SHP77 (cell line): ENCODE results near the gene CAPZB.

Experiments
- DNase-seq, 2 experiments: peaks; one replicate each; lab custom pipeline; 2025; lab: John Stamatoyannopoulos, UW

The CAPZB gene

GRCh38 chr1:19468397-19468956 lies 16.9 kb downstream of the CAPZB start:
- no peak for DNase-seq

GRCh38 chr1:19467199-19468187 lies 17.8 kb downstream of the CAPZB start:
- DNase-seq, result no peak

GRCh38 chr1:19466112-19466561 lies 19.2 kb downstream of the CAPZB start:
- no peak for DNase-seq

- no peak for DNase-seq
These were observed 19.7 kb downstream of the CAPZB start for GRCh38 chr1:19465650-19466049.

- DNase-seq, result no peak
These were observed 20.2 kb downstream of the CAPZB start for GRCh38 chr1:19465123-19465522.

GRCh38 chr1:19464696-19465095 lies 20.6 kb downstream of the CAPZB start:
- DNase-seq, result no peak

GRCh38 chr1:19463504-19463803 lies 21.9 kb downstream of the CAPZB start:
- DNase-seq, result no peak

DNA sequence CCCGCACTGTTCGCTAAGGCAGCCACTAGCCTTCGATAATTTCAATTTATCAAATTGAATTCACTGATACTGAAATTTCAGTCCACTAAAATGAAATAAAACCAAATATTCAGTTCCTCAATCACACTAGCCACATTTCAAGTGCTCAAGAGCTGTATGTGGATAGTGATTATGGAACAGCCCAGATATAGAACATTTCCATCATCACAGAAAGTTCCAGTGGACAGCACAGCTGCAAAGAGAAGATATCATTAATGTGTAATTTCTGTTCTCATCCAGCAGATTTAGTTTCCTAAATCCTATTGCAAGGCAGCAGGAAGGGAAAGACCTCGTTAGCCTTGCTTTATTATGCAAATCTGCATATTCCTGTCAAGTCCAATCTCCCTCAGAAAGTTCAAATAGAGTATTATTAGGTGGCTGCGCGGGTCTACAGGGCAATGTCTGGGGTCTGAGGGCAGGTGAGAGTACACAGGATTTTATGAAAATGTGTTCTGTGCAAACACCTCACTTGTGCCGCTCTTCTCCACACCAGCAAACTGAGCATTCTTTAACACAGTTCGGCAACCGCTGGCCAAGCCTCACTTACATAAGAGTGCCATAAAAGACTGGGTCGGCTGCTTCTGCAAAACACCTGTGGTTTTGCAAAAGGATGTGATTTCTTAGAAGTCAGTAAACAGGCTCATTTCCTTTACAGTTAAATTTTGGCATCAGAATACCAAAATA lies 22.4 kb downstream of the CAPZB start:
- no peak for DNase-seq

DNA sequence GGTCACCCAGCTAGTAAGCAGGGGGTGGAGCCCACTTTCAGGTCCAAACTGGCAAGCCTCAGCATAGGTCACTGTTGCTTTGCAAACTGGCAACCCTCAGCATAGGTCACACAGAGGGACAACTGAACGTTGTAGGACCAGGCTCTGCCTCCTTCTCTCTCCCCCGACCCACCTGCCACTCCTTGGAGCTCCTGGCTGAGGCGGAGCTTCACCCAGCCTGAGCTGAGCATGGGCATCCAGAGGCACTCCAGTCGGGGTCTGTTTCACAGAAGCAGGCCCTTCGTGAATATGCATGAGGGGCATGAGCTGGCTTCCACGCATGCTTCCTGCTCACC lies 24.2 kb downstream of the CAPZB start:
- peak in 1 of 2 experiments; percentile 15 for DNase-seq

GRCh38 chr1:19460535-19461219 lies 24.7 kb downstream of the CAPZB start:
- no peak for DNase-seq

- DNase-seq, result no peak
These were observed 26.4 kb downstream of the CAPZB start for GRCh38 chr1:19458815-19459417.

- DNase-seq, result no peak
These were observed 27.7 kb downstream of the CAPZB start for GRCh38 chr1:19457607-19458006.

GRCh38 chr1:19456968-19457441 lies 28.3 kb downstream of the CAPZB start:
- no peak for DNase-seq

GRCh38 chr1:19455353-19455752 lies 30.0 kb downstream of the CAPZB start:
- DNase-seq, result no peak

DNA sequence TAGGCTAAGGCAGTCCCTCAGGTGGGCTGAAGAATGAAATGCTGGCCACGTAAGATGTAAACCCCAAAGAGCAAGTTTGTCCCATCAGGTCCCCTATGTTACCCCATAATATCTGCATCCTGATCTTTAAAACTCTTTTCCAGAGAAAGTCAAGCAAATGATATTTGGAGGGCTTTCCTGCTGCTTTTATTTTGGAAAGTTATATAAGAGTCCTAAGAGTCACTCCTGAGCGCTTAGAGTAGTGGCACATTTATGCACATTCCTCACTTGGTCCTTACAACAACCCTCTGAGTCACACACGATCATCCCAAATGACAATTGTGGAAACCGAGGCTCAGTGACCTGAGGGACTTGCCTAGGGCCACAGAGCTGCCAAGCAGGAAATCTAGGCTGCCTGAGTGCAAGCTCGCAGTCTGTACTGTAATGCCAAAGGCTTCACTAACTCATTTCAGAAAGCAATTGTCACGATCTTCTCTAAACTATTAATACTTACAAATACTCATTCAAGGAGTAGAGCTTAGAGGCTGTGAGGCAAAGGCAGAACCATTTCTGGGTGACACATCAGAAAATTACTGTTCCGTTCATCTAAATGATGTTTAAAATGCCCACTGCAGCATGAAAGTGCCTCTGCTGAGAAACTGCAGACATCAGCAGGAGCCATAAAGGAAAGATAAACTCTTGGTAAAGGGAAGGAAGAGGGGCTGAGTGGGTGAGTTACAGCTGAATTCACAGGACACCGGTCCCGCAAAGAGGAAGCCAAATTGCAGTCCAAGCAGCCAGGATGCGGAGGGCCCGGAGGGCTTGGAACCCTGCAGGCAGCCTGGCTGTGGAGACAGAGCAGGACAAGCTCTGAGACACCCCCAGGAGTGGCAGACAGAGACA lies 30.8 kb downstream of the CAPZB start:
- DNase-seq, result no peak

DNA sequence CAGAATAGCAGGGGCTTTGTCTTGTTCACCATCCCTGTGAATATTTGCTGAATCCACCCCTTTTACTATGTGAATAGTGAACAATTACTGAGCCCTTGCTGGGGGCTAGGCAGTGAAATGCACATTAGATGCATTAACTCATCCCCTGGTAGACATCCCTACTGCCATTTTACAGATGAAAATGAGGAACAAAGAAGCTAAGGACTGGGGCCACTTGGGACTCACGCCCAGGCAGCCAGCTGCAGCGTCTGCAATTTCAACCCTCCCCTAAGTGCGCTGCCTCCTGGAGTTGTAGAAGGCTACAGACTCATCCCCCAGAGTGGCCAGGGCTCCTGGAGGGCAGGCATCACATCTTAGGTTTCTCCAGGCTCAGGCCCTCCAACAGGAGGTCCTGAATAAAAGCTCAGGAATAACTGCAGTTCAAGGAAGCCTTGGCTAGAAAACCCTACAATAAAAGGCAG lies 31.6 kb downstream of the CAPZB start:
- DNase-seq, result no peak

DNA sequence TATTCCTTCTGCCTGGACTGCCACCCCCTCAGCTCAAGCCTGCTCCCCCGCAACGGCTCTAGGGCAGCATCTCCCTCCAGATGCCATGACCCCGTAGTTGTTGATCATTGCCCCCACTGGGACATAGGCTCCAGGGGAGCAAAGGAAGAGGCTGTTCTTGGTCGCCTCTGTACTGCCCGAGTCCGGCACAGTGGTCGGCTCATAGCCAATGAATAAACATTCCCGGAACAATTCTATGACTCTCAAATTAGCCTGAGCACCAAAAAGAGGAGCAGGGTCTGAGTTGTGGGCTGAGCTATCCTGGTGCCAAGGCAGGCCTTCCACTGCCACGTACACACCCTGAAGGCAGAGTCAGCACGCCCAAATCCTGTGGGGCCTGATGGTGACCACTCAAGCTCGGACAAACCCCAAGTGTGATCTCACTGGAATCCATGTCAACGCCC lies 33.1 kb downstream of the CAPZB start:
- no peak for DNase-seq

- DNase-seq, result no peak
These were observed 34.4 kb downstream of the CAPZB start for GRCh38 chr1:19450811-19451515.

DNA sequence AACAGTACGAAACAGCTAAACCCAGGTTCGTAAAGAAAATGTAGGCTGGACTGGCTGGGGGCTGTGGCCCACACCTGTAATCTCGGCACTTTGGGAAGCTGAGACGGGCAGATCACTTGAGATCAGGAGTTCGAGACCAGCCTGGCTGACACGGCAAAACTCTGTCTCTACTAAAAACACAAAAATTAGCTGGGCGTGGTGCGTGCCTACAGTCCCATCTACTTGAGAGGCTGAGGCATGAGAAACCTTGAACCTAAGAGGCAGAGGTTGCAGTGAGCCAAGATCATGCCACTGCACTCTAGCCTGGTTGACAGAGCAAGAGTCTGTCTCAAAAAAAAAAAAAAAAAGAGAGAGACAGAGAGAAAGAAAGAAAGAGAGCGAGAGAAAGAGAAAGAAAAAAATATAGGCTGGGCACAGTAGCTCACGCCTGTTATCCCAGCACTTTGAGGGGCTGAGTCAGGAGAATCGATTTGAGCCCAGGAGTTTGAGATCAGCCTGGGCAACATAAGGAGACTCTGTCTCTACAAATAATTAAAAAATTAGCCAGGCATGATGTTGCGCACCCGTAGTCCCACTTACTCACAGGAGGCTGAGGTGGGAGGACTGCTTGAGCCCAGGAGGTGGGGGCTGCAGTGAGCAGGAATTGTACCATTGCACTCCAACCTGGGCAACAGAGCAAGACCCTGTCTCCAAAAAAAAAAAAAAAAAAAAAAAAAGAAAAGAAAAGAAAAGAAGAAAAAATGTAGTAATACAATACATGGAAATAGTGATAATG lies 35.7 kb downstream of the CAPZB start:
- no peak for DNase-seq
